Measurements from ENCODE around the gene ACR.
"Not testable (repeated sequence)": the region's sequence is repeated elsewhere in the genome, so short reads cannot be mapped to it uniquely, and the experiment has no call there.

Gene ACR

GRCh38 chr22:50756949-50757491 lies 19.0 kb downstream of the ACR start:
- H3K4me3 ChIP-seq (ENCODE audit: control insufficient read depth, low read depth, low read length): peak overlapping the region; percentile 56
- DNase-seq (ENCODE audit: low read depth): peak; percentile 41
- peak; percentile 16 for TF ChIP-seq CTCF (conservative IDR thresholded peaks at IDR 0.05; ENCODE audit: control insufficient read depth, insufficient read depth, low read depth, low read length)

DNA sequence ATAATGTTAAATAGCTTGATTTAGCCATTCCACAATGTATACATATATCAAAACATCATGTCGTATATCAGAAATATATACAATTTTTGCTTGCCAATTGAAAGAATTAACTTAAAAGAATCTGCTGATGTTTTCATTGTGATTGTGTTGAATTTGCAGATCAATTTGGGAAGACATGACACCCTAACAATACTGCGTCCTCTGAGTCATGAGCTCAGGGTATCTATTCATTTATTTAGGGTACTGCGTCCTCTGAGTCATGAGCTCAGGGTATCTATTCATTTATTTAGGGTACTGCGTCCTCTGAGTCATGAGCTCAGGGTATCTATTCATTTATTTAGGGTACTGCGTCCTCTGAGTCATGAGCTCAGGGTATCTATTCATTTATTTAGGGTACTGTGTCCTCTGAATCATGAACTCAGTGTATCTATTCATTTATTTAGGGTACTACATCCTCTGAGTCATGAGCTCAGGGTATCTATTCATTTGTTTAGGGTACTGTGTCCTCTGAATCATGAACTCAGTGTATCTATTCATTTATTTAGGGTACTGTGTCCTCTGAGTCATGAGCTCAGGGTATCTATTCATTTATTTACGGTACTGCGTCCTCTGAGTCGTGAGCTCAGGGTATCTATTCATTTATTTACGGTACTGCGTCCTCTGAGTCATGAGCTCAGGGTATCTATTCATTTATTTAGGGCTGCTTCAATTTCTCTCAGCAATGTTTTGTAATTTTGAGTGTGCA lies 21.8 kb downstream of the ACR start:
- H3K4me3 ChIP-seq (ENCODE audit: control insufficient read depth, low read depth, low read length): not testable (repeated sequence)
- DNase-seq (ENCODE audit: low read depth): peak; percentile 73

GRCh38 chr22:50761829-50762228 lies 23.8 kb downstream of the ACR start:
- not testable (repeated sequence) for H3K4me3 ChIP-seq (ENCODE audit: control insufficient read depth, low read depth, low read length); DNase-seq (ENCODE audit: low read depth)

GRCh38 chr22:50764288-50764687 lies 26.3 kb downstream of the ACR start:
- DNase-seq (ENCODE audit: low read depth); H3K4me3 ChIP-seq (ENCODE audit: control insufficient read depth, low read depth, low read length): not testable (repeated sequence)

GRCh38 chr22:50775132-50775531 lies 37.1 kb downstream of the ACR start:
- TF ChIP-seq CTCF (conservative IDR thresholded peaks at IDR 0.05; ENCODE audit: control insufficient read depth, insufficient read depth, low read depth, low read length): peak; percentile 37
- not testable (repeated sequence) for H3K4me3 ChIP-seq (ENCODE audit: control insufficient read depth, low read depth, low read length)
- peak; percentile 32 for DNase-seq (ENCODE audit: low read depth)

DNA sequence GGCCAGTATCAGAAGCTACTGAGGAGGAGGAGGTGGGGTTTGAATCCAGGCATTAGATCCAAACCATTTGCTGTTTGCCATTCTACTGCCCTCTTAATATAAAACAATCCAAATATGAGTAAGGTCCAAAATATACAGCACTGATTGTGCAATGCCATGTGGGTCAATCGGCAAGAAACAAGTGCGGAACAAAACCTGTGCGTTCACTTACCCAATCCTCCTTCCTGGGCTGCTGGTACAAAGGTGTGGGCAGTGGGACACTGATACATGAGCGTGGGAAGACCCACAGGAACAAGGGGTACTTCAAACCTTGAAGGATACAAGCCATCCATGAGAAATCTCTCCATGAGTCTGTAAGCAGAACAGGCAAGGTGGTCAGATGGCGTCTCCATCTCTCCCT lies 39.6 kb downstream of the ACR start:
- not testable (repeated sequence) for DNase-seq (ENCODE audit: low read depth)

DNA sequence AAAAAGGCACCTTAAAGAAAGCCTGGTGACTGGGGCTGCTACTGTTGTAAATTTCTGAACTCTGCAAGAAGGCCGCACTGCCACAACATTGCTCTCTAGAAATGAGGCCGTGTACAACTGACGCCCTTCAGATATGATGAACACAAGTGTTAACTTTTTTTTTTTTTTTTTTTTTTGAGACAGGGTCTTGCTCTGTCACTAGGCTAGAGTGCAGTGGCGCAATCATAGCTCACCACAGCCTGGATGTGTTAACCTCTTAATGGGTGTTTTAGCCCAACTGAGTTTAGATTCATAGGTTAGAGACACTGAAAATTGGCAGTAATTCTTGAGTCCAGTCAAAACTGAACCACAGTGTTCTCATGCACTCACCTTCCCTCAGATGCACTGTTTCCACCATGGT lies 42.2 kb downstream of the ACR start:
- H3K4me3 ChIP-seq (ENCODE audit: control insufficient read depth, low read depth, low read length); DNase-seq (ENCODE audit: low read depth): not testable (repeated sequence)

More for the DNA sequence above, 39.6 kb downstream of the ACR start:
- H3K4me3 ChIP-seq (ENCODE audit: control insufficient read depth, low read depth, low read length): not testable (repeated sequence)

DNA sequence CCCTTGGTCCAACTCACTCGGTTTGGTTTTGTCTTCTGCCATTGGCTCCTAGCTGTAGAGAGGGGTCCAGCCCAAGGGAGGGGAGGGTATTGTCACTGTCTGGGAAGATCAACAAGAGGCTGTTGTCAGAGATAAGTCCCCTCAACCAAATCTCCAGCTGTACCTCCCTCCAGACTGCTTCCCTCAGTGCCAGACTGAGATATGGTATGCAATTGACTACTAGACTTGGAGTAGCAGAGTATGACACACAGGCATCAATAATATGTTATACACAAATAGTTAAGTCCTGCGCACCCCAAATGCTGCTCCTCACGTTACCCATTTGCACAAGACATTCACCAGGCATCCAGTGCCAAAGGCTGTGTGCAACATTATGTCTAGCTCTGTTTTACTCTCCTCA lies 44.2 kb downstream of the ACR start:
- not testable (repeated sequence) for H3K4me3 ChIP-seq (ENCODE audit: control insufficient read depth, low read depth, low read length); DNase-seq (ENCODE audit: low read depth)

DNA sequence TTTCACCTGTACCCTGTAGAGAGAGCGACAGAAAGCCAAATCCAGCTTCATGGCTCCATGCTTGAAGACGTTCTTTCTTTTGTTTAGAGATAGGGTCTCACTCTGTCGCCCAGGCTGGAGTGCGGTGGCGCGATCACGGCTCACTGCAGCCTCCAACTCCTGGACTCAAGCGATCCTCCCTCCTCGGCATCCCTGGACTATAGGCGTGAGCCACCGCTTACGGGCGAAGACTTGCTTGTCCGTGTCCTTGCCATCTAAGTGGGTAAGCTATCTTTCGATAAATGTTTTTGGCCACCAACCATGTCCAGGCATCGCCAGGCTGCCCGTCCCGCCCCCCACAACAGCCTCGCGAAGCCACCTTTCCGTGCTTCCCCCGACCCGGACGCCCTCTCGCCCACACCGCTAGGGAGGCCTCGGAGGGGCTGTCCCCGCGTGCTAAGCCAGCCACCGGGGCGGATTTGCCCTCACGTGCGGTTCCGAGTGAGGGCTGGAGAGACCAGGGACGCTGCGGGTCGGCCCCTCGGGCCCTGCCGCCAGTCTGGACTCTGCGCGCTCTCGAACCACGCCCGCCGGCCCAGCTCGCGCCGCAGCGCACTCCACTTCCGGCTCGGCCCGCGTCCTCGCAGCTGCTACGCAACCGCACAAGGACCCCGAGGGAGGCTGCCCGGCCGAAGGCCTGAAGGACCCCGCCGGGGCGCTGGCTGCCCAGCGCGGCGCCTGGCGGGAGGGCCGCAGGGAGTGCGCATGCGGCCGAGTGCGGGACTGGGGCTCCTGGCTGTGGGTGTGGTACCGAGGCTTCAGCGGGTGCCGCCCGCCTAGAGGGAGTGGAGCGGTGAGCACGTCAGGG lies 45.3 kb downstream of the ACR start, which contains the start of gene RABL2B:
TSS of gene RABL2B (minus strand) at position 604 of the 847 bp plus-strand sequence. CDS start 1,342 bp downstream, outside the sequence.
- DNase-seq (ENCODE audit: low read depth): peak; percentile 79
- H3K4me3 ChIP-seq (ENCODE audit: control insufficient read depth, low read depth, low read length): peak within 1 kb of the TSS; percentile 55

DNA sequence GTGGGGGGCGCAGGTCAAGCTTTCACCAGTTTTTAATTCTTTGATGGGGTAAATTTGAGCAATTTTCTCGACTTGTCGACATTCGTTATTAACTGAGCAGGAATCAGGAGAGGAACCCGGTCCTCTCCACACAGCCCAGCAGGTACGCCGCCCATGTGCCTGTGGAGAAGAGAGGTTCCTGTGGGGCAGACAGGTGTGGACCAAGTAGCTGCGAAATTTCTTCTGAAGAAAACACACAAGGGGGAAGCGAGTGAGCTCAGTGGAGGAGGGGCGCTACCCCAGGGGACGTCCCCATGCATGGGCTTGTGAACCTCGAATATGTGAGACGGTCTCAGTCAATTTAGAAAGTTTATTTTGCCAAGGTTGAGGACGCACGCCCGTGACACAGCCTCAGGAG lies 45.9 kb downstream of the ACR start:
- peak overlapping the region; percentile 55 for H3K4me3 ChIP-seq (ENCODE audit: control insufficient read depth, low read depth, low read length)
- not testable (repeated sequence) for DNase-seq (ENCODE audit: low read depth)

DNA sequence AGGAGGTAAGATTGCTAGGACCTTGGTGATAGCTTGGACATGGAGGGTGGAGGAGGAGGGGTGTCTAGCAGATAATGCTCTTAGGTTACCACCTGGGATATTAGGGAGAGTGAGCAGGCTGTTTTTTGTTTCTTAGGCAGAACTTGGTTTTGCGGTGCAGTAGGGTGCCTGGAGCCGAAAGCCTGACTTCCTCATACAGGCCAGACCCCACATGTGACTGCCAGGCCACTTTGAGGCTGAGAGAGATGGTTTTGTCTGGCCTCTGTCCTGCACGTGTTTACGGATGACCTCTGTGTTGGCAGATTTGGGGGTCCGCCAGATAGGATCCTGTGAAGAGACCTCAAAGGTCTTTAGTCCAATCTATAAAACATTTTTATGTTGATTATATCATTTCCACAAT lies 47.3 kb downstream of the ACR start:
- not testable (repeated sequence) for DNase-seq (ENCODE audit: low read depth)

GRCh38 chr22:50786936-50787335 lies 48.9 kb downstream of the ACR start:
- DNase-seq (ENCODE audit: low read depth); H3K4me3 ChIP-seq (ENCODE audit: control insufficient read depth, low read depth, low read length): not testable (repeated sequence)

More for the DNA sequence above, 47.3 kb downstream of the ACR start:
- not testable (repeated sequence) for H3K4me3 ChIP-seq (ENCODE audit: control insufficient read depth, low read depth, low read length)

All from fibroblast of mammary gland (primary cell).